DOHH2 (cell line): ENCODE measurements around the gene COL7A1.

Experiments used
- H3F3A ChIP-seq: fragments of 200-600 bp; sonication (generic), shearing (Covaris generic); 2 replicates; pipeline ENCODE4 v1.6.0; 2016; ENCODE audit warnings: antibody characterized with exemption, mild to moderate bottlenecking; ENCODE audit not compliant: control insufficient read depth, insufficient read depth
- H3K27ac ChIP-seq: fragments of 200-600 bp; sonication (generic); 2 replicates; pipeline ENCODE4 v1.5.1; 2014; ENCODE audit warnings: low read depth, mild to moderate bottlenecking, low read length, moderate library complexity
- H3K27me3 ChIP-seq: fragments of 200-600 bp; sonication (generic); 2 replicates; pipeline ENCODE4 v1.6.1; 2014; ENCODE audit warnings: mild to moderate bottlenecking, low read length, mixed read lengths; ENCODE audit not compliant: control insufficient read depth
- H3K36me3 ChIP-seq: fragments of 200-600 bp; sonication (generic); 2 replicates; pipeline ENCODE4 v1.6.1; 2014; ENCODE audit warnings: mild to moderate bottlenecking, low read length, moderate library complexity, mixed read lengths; ENCODE audit not compliant: control insufficient read depth
- H3K4me1 ChIP-seq: fragments of 200-600 bp; sonication (generic); 2 replicates; pipeline ENCODE4 v1.6.1; 2014; ENCODE audit warnings: mild to moderate bottlenecking, low read length, mixed read lengths; ENCODE audit not compliant: control insufficient read depth
- H3K4me2 ChIP-seq: fragments of 200-600 bp; sonication (generic); 2 replicates; pipeline ENCODE4 v1.6.0; 2014; ENCODE audit warnings: mild to moderate bottlenecking, low read length, moderate library complexity
- H3K4me3 ChIP-seq: fragments of 200-600 bp; sonication (generic); 2 replicates; pipeline ENCODE4 v1.5.1; 2014; ENCODE audit warnings: mild to moderate bottlenecking, low read length, mixed read lengths
- H3K79me2 ChIP-seq: fragments of 200-600 bp; sonication (generic); 2 replicates; pipeline ENCODE4 v1.6.1; 2014; ENCODE audit warnings: mild to moderate bottlenecking, low read length, mixed read lengths; ENCODE audit not compliant: control insufficient read depth
- H3K9me2 ChIP-seq: fragments of 200-600 bp; sonication (generic); replicated peaks from 2 replicates; pipeline ENCODE4 v1.6.1; 2014; ENCODE audit warnings: mild to moderate bottlenecking, low read length, mixed read lengths; ENCODE audit not compliant: control insufficient read depth
- H3K9me3 ChIP-seq: fragments of 200-600 bp; sonication (generic); 2 replicates; pipeline ENCODE4 v1.6.1; 2014; ENCODE audit warnings: antibody characterized with exemption, low read length, mixed read lengths; ENCODE audit not compliant: control insufficient read depth, insufficient read depth
- H4K20me1 ChIP-seq: fragments of 200-600 bp; sonication (generic); 2 replicates; pipeline ENCODE4 v1.6.0; 2014; ENCODE audit warnings: low read depth, mild to moderate bottlenecking, antibody characterized with exemption, low read length, moderate library complexity; ENCODE audit not compliant: control insufficient read depth, insufficient read depth
- EZH2phosphoT487 ChIP-seq: fragments of 200-600 bp; sonication (generic); IDR thresholded peaks from 2 replicates; pipeline ENCODE4 v1.6.1; 2017; ENCODE audit warnings: borderline replicate concordance, mild to moderate bottlenecking, antibody characterized with exemption, low read length, moderate library complexity, mixed read lengths
- TF ChIP-seq, protein P1 (sequence below): fragments of 200-600 bp; sonication (generic); IDR thresholded peaks from one replicate; pipeline ENCODE4 v1.5.1; 2014; ENCODE audit warnings: antibody characterized with exemption, mild to moderate bottlenecking, low read depth, low read length; ENCODE audit not compliant: poor library complexity, severe bottlenecking

COL7A1 gene

GRCh38 chr3:48581621-48582481 is 13.3 kb downstream of the COL7A1 start:
- H3K27me3 ChIP-seq = 0 out of 2 replicates have a peak, but pooled peaks cover 6% of the 10 kb centered on the region
- H3K9me2 ChIP-seq = no peaks in the 10 kb centered on the region
- no peaks in the 10 kb centered on the region for H3F3A ChIP-seq
- no peaks in the 10 kb centered on the region for H4K20me1 ChIP-seq
- H3K9me3 ChIP-seq = no peaks in the 10 kb centered on the region
- H3K4me3 ChIP-seq = no peak overlapping the region
- no peak for TF ChIP-seq EZH2phosphoT487
- TF ChIP-seq, protein P1, sequence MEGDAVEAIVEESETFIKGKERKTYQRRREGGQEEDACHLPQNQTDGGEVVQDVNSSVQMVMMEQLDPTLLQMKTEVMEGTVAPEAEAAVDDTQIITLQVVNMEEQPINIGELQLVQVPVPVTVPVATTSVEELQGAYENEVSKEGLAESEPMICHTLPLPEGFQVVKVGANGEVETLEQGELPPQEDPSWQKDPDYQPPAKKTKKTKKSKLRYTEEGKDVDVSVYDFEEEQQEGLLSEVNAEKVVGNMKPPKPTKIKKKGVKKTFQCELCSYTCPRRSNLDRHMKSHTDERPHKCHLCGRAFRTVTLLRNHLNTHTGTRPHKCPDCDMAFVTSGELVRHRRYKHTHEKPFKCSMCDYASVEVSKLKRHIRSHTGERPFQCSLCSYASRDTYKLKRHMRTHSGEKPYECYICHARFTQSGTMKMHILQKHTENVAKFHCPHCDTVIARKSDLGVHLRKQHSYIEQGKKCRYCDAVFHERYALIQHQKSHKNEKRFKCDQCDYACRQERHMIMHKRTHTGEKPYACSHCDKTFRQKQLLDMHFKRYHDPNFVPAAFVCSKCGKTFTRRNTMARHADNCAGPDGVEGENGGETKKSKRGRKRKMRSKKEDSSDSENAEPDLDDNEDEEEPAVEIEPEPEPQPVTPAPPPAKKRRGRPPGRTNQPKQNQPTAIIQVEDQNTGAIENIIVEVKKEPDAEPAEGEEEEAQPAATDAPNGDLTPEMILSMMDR = no peak
- no peaks in the 10 kb centered on the region for H3K36me3 ChIP-seq
- H3K27ac ChIP-seq = no peak overlapping the region
- no peak overlapping the region for H3K4me2 ChIP-seq
- no peaks in the 10 kb centered on the region for H3K79me2 ChIP-seq
- no peaks in the 10 kb centered on the region for H3K4me1 ChIP-seq

DNA sequence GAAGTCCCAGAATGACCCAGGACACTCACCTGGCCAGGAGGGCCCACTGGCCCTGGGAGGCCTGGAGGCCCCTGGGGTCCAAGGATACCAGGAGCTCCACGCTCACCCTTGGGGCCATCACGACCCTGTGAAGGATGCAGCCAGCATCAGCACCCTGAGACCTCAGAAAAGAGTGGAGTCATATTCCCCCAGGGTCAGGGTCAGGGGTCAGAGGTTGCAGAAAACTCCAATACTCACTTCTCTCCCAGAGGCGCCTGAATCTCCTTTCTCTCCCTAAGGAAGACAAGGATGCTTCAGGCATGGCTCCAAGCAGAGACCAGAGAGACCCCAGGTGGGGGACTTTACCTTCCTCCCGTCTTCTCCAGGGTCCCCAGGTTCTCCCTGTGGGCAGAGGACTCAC is 18.5 kb downstream of the COL7A1 start:
- H3K9me2 ChIP-seq = no peaks in the 10 kb centered on the region
- H3K79me2 ChIP-seq = no peaks in the 10 kb centered on the region
- TF ChIP-seq, protein P1 = no peak
- TF ChIP-seq EZH2phosphoT487 = no peak
- H3F3A ChIP-seq = no peaks in the 10 kb centered on the region
- H3K36me3 ChIP-seq = no peaks in the 10 kb centered on the region
- H4K20me1 ChIP-seq = no peaks in the 10 kb centered on the region
- 0 out of 2 replicates have a peak, but pooled peaks cover 6% of the 10 kb centered on the region for H3K27me3 ChIP-seq
- no peaks in the 10 kb centered on the region for H3K9me3 ChIP-seq
- H3K4me1 ChIP-seq = no peaks in the 10 kb centered on the region
- H3K4me2 ChIP-seq = no peak overlapping the region
- H3K4me3 ChIP-seq = no peak overlapping the region
- no peak overlapping the region for H3K27ac ChIP-seq

DNA sequence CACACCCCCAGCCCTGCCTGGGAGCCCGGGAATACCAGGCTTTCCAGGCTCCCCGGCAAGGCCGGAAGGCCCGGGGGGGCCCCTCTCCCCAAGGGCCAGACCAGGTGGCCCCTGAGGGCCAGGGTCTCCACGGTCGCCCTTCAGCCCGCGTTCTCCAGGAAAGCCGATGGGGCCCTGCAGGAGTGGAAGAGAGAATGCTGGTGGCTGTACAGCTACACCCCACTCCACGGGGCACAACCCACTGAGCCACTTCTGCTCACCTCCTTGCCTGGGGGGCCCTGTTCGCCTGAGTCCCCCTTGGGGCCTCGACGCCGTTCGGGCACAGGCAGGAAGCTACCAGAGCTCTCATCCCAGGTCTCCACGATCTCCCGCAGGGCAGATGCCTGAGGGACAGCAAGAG is 19.8 kb downstream of the COL7A1 start:
- Histone ChIP-seq H4K20me1 (no peaks in the 10 kb centered on the region), H3K4me2 (no peak overlapping the region), H3K9me3 (no peaks in the 10 kb centered on the region), H3K4me3 (no peak overlapping the region), H3K36me3 (no peaks in the 10 kb centered on the region), H3K27ac (no peak overlapping the region), H3K79me2 (no peaks in the 10 kb centered on the region), H3K4me1 (no peaks in the 10 kb centered on the region), H3F3A (no peaks in the 10 kb centered on the region), H3K9me2 (no peaks in the 10 kb centered on the region), H3K27me3 (no peaks in the 10 kb centered on the region)
- TF ChIP-seq, protein P1 = no peak
- no peak for TF ChIP-seq EZH2phosphoT487
